HG03196 (cell line): ENCODE results near the gene PRUNE2.
"Not testable (repeated sequence)": the region's sequence is repeated elsewhere in the genome, so short reads cannot be mapped to it uniquely, and the experiment has no call there.

Experiments
- ATAC-seq: cut with Tn5 transposase; IDR thresholded peaks from one replicate; pipeline ENCODE4 v1.9.1; 2021; ENCODE audit not compliant: unreplicated experiment

Gene PRUNE2

GRCh38 chr9:76800901-76801300, 105.0 kb downstream of the PRUNE2 start:
- no peak for ATAC-seq

- no peak for ATAC-seq
Measured at GRCh38 chr9:76799473-76799872, 106.4 kb downstream of the PRUNE2 start.

- ATAC-seq, result no peak
Measured at GRCh38 chr9:76798527-76798926, 107.4 kb downstream of the PRUNE2 start.

DNA sequence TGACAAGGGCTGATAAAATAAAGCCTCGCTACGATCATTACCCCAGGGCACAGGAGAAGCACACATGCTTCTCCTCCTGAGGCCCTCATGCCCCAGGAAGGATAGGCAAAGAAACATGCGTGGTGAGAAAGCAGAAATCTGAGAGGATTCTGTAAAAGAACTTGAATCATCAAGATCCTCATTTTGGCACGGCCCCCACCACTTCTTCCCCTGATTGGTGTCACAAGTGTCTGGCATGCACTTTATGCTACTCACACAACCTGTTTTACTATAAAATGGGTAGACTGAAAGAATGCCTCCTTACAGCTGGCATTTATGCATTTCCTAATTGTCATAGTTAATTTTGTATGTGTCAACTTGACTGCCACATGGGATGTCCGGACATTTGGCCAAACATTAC, 109.6 kb downstream of the PRUNE2 start:
- no peak for ATAC-seq

DNA sequence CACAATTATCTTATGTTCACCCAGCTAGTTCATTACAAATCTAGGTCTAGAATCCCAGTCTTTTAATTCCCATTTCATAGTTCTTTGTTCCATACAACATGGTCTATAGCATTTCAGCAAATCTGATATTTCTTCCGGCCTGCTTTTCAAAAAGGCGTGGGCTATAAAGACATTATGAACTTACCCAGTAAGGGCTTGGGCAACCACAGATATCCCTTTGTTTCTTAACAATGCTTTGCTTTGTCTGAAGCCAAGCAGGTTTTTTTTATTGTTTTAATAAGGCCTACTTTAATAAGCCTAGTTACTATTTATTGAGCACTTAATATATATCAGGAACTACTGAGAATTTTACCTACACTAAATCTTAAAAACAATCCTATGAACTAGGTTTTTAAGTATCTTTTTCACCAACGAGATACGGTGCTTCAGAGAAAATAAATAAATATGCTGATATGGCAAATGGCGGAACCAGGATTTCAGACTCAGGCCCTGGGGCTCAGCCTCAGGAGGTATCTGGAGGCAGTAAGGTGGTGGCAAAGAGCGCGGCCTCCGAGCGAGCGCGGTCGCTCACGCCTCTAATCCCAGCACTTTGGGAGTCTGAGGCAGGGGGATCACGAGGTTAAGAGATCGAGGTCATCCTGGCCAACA, 112.0 kb downstream of the PRUNE2 start:
- ATAC-seq, result no peak

DNA sequence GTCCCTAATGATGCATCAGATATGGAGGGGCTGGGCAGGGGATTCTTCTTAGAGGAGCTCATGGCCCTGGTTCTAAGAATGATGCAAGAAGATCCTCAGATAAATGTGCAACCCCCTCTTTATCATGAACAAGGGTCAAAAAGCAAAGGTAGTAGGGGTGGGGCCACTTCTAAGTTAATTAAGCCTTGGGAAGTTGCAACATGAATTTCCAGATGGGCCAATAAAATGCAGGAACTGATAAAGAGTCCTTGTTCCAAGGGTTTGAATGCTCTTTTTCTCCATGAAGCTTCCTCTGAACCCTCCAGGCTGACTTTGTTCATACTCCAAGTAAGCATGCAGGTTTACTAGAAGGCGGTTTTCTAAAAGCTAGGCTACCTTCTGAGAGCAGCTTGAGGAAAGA, 116.1 kb downstream of the PRUNE2 start:
- ATAC-seq, result no peak

- ATAC-seq, result no peak
Measured at GRCh38 chr9:76787677-76788076, 118.2 kb downstream of the PRUNE2 start.

DNA sequence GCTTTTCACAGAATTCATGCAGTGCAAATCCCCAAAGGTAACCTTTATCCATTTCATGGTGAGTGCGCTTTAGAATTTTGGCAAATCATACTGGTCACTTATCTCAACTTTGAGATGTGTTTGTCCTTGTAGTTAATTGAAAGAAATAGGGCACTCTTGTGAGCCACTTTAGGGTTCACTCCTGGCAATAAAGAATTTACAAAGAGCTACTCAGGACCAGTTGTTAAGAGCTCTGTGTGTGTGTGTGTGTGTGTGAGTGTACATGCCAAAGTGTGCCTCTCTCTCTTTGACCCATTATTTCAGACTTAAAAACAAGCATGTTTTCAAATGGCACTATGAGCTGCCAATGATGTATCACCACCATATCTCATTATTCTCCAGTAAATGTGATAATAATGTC, 120.4 kb downstream of the PRUNE2 start:
- no peak for ATAC-seq

DNA sequence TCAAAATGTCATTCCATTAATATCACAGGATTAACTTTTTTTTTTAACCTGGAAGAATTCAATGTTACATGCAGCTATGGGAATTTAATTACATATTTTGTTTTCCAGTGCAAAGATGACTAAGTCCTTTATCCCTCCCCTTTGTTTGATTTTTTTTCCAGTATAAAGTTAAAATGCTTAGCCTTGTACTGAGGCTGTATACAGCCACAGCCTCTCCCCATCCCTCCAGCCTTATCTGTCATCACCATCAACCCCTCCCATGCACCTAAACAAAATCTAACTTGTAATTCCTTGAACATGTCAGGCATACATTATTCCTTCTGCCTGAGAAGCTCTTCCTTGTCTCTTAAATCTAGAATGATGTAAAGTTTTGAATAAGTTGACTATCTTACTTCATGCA, 121.0 kb downstream of the PRUNE2 start:
- no peak for ATAC-seq

- ATAC-seq, result no peak
Measured at GRCh38 chr9:76772686-76773445, 133.0 kb downstream of the PRUNE2 start.

- ATAC-seq, result no peak
Measured at GRCh38 chr9:76766126-76766525, 139.8 kb downstream of the PRUNE2 start.

- ATAC-seq, result no peak
Measured at GRCh38 chr9:76764138-76764537, 141.8 kb downstream of the PRUNE2 start, which contains the start of gene PCA3. PCA3 (plus strand) TSS chr9:76764438.

- ATAC-seq, result no peak
Measured at GRCh38 chr9:76761448-76761847, 144.5 kb downstream of the PRUNE2 start.

GRCh38 chr9:76759732-76760131, 146.2 kb downstream of the PRUNE2 start:
- ATAC-seq, result no peak

GRCh38 chr9:76758476-76758875, 147.4 kb downstream of the PRUNE2 start:
- no peak for ATAC-seq

DNA sequence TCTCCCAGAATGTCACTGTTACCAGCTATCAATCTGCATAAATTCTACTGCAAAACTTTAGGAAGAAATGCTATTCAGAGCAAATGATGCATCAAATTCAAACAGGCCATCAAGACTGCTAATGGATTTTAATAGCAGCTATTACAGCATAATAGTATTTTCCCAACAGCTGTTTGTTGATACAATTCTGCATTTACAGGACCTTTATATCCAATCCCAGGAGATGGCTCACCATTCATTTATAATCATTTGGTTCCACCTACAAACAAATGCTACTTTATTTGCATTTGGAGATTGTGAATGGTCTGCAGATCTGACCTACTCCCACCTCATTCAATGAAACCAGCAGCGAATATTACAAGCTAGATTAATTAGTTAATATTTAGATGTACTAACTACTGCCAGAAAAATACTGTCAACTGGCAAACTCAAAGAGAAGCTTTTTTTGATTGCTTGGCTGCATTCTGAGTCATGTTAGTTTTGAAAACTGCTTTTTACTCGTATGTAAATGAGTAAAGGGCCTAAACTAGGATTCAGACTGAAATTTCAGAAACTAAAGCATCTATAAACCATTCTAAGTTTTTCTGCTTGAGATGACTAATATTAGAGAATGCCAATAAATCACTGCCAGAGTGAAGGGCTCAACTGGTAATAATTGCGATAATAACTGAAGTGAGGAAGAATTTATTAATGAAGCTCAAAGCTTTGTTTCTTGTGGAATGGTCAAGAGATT, 148.8 kb downstream of the PRUNE2 start:
- no peak for ATAC-seq

GRCh38 chr9:76756268-76756640, 149.7 kb downstream of the PRUNE2 start:
- no peak for ATAC-seq

- ATAC-seq, result no peak
Measured at GRCh38 chr9:76751001-76751400, 154.9 kb downstream of the PRUNE2 start.

DNA sequence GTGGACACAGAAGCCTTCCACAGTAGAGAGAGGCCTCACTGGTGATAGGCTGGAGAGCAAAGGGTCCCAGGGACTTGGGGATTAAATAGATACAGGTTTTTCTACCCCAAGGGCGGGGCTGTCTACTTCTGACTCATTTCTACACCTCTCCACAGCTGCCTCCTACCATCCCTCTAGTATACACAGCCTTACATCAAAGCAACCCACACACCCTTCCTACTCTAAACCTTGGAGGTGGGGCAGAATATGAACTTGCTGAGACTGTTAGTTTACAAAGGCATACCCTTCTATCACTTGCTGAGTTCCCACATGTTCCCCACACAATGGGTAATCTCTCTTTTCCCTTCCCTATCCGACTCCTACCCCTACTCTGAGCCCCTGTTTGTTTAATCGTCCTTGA, 161.6 kb downstream of the PRUNE2 start:
- ATAC-seq, result no peak

DNA sequence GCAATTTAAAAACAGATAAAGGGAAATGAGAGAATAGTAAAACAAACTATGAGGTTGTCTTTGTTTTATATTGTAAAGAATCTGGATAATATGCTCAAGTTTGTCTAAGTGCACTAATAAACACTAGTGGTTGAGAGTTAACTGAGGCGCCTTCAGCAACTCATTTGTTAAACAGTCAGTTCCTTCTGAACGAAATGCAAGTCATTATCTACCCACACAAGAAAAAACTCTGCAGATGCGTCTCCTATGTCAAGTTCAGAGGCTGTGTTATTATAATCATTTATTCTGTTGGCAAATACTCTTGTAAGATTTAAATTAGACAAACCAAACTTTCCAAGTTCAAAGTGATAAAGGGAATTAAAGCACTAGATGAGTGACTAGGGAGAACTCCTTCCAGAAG, 162.0 kb downstream of the PRUNE2 start:
- no peak for ATAC-seq

- not testable (repeated sequence) for ATAC-seq
Measured at GRCh38 chr9:76742890-76743289, 163.0 kb downstream of the PRUNE2 start.

DNA sequence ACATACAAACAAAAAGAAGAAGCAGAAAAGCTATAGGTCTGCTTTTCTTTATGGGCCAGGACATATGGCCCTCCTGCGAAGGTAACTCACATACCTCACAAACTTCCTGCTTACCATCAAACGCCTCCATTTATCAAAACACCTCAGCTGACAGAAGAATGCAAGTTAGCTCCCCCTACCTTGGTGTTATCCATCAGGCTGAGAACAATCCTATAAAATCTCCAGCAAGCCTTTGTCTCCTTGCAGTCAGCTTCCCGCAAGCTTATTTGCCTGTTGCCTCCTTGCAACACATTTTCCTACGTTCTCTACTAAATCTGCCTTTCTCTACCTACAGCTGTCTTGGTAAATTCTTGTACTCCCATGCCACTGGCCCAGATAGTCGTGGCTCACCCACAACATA, 164.4 kb downstream of the PRUNE2 start:
- ATAC-seq, result no peak
